NCI-H526 treated with DMSO at 0.1 percent for 48 hours (cell line): ENCODE results near the gene HLA-E.

Source experiments
- DNase-seq: peaks from one replicate; lab custom pipeline; 2025; lab: John Stamatoyannopoulos, UW

HLA-E gene

DNA sequence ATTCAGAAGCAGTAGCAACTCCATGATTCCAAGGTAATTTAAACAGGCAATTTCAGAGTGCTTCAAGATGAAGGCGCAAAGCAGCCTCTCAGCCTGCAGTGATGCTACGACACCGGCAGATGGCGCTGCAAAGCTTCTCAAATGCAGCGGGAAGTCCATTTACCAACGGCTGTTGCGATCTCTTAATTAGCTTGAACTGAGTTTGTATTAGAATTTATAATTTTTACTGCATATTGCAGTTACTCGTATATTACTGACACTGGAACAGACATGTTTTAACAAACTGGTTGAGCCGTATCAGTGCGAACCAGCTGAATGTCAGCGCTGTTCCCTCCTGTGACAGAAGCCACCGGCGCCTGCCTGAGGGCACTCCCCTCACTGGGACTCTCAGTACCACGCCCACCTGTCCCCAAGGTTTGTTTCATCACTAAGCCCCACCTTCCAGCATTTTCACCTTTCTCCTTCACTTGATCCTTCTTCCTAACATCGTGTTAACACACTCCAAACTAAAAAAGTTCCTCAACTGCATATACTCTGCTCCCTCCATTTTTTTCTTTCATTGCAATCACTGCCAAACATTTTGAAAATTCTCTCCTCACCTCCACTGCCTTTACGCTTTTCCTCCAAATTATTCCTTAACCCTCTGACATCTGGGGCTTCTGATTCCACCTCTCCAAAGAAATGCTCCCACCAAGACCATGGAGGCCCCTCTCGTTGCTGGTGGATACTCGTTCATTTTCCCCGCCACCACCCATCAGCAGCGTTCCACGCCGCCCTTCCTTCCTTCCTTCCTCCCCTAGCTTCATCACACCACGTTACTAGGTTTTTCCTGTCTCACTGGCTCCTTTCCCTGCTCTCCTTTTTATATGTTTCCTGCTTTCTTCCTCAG, 52.5 kb downstream of the HLA-E start:
- DNase-seq = peak; percentile 62

DNA sequence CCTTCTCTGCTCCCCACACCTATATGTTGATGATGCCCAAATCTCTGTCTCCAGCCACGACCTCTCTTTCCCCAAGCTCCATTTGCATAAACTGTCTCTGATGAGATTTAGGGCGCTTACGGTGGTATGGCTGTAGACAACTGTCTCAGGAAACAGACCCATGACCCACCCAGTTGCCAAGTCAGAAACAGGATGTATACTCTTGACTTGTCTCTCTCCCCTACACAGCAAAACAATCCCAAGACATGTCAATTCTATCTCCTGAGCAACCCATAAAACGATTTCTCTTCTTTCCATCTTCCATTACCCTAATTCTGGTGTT, 53.1 kb downstream of the HLA-E start:
- no peak for DNase-seq

- DNase-seq = no peak
Measured at GRCh38 chr6:30542915-30543314, 53.6 kb downstream of the HLA-E start.
